Mononuclear cell (primary cell): ENCODE data around the gene NEGR1. TPM values are rescaled to one million over a fixed set of nuclear protein-coding genes. Genes with fewer than 3 reads are reported as not detected.

Experiments used
- H3K27me3 ChIP-seq: 2 replicates; pipeline ENCODE4 v1.6.0; 2011; ENCODE audit warnings: low read length, control low read depth; ENCODE audit not compliant: insufficient read depth
- H3K4me1 ChIP-seq: 2 replicates; pipeline ENCODE4 v1.5.1; 2011; ENCODE audit warnings: mild to moderate bottlenecking, low read length, control low read depth; ENCODE audit not compliant: insufficient read depth
- H3K4me3 ChIP-seq: 2 replicates; pipeline ENCODE4 v1.5.1; 2011; ENCODE audit warnings: mild to moderate bottlenecking, low read length, moderate library complexity
- H3K9me3 ChIP-seq: 2 replicates; pipeline ENCODE4 v1.5.1; 2011; ENCODE audit warnings: low read depth, mild to moderate bottlenecking, control low read depth, low read length
- total RNA-seq: library from RNA; depleted of rRNA; stranded (reverse); fragments of >200 nt; gene quantifications from one replicate; pipeline ENCODE4 v1.2.3, GENCODE V29; 2012

Gene NEGR1
- total RNA-seq, 1 donor = 0.31 TPM

DNA sequence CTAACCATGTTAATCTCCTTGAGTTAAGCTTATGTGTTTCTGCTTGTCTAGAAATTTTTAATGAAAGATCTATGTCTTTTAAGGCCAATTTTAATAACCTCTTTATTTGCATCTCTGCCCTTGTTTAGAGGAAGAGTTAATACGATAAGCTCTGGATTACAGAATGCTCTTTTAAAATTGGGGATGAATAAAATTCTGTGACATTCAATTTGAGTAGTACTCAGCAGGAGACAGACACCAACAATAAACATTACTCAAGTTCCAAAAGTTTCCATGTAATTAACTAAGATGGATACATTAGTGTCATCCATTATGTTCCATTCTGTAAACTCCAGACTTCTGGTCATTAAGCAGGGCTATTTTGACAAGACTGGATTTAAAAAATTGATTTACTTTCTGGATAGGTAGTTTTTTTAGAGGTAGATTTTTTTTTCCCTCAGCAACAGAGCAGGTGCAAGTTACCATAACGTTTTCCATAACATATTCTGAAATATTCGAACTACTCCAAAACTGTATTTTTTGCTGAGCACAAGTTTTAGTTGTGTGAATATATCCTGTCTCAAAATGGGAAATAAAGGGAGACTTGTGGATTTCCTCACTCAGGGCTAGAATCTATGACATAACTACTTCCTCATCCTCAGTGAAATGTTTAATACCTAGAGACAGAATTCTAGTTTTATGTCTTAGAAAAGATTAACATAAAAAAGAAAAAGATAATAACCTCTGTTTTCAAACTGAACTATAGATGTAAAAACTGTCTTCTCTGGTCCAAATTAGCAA, 221.7 kb downstream of the NEGR1 start:
- H3K9me3 ChIP-seq = no peaks in the 10 kb centered on the region
- no peak overlapping the region for H3K4me3 ChIP-seq
- H3K4me1 ChIP-seq = peaks cover 3% of the 10 kb centered on the region
- H3K27me3 ChIP-seq = no peaks in the 10 kb centered on the region

DNA sequence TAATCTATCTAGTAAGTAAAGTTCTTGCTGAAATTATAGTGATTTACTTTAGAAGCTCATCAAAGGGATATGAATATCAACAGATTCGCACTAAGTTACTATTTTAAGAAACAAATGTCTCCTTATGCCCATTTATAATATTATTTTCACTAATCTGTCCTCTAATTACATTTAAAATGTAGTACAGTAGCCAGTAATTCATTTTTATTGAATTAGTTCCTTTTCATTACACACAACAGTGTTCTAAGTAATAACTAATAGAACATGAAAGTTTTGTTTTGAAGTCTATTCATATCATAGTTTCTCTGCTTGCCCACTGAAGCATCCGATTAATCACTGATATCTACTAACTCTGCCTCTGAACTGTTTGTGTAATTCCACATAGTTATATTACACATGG, 225.8 kb downstream of the NEGR1 start:
- Histone ChIP-seq H3K4me3 (no peak overlapping the region), H3K4me1 (no peaks in the 10 kb centered on the region), H3K9me3 (no peaks in the 10 kb centered on the region), H3K27me3 (no peaks in the 10 kb centered on the region)

DNA sequence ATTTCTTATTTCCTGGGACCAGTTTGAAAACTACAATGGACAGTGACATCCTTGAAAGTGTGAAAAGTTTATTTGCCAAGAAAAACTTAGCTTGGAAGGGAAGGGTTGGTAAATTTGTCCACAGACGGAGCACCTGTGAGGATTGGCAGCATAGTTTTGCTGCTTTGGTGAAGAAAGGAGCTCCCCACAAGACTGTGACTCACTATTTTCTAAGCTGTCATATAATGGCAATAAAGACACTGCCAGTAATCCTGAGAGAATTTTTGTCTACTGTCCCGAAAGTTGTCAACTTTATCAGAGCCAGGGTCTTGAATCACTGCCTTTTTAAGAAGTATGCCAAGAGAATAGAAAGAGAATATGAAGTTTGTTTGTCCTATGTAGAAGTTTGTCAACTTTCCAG, 230.8 kb downstream of the NEGR1 start:
- H3K9me3 ChIP-seq = no peaks in the 10 kb centered on the region

DNA sequence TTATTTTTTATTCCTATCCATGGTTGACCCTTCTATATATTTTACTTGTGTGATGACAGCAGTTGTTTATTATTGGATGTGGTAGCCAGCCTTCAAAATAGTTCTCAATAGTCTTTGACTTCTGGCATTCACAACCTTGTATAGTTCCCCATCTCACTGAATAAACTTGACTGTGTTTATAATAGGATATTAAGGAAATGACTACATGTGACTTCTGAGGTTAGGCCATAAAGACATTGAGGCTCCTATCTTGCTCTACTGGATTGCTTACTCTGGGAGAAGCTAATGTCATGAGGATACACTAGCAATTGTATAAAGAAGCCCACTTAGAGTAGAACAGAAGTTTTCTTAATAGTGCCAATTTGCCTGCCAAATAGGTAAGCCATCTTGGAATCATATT, 231.8 kb downstream of the NEGR1 start:
- no peaks in the 10 kb centered on the region for H3K9me3 ChIP-seq
- H3K4me1 ChIP-seq = no peaks in the 10 kb centered on the region
- no peak overlapping the region for H3K4me3 ChIP-seq
- H3K27me3 ChIP-seq = no peaks in the 10 kb centered on the region

More for the DNA sequence above, 230.8 kb downstream of the NEGR1 start:
- no peak overlapping the region for H3K4me3 ChIP-seq
- H3K4me1 ChIP-seq = no peaks in the 10 kb centered on the region
- H3K27me3 ChIP-seq = no peaks in the 10 kb centered on the region

DNA sequence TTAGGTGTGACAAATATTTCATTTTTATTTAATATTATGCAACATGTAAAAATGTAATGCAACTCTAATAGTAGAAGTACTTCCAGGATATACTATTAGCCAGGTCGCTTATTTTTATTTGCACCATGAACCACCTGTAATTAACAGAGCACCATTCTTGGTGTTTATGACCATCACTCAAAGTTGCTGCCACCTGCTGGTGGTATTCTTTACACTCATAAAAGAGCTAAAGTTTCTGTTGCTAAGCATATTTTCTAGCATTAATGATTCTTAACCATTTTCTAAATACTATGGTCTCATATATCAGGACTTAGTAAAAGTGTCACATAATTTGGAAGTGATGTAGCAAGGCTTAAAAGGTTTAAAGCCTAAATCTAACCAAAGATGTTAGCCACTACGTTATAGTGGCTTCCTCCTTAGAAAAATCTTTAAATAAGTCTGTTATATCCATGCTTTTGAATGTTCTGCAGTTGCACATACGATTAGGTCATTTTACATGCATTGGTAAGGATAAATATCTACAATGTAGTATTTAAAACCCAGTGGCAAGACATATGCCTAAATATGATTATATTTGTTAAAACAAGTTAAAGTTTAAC, 244.5 kb downstream of the NEGR1 start:
- no peaks in the 10 kb centered on the region for H3K27me3 ChIP-seq

DNA sequence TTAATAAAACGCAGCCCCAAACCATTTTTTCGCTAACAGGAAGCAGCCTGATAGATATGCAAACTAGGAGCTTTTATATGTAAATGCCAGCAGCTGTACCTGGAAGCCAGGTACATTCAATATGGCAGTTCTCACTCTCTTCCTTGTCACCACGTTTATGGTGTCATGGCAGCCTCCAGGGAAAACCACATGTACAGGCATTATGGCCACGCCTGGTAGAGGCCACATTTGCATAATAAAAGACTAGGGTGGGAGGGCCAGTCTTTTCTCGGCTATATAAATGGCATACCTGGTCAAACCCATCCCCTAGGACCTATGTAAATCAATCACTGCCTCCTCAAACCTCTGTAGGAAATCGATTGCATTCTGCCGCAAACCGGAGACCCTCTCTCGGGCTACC, 247.5 kb downstream of the NEGR1 start:
- Histone ChIP-seq H3K4me3 (no peak overlapping the region), H3K9me3 (no peaks in the 10 kb centered on the region), H3K27me3 (no peaks in the 10 kb centered on the region), H3K4me1 (no peaks in the 10 kb centered on the region)

More for the DNA sequence above, 244.5 kb downstream of the NEGR1 start:
- H3K4me3 ChIP-seq = no peak overlapping the region
- H3K9me3 ChIP-seq = no peaks in the 10 kb centered on the region
- H3K4me1 ChIP-seq = no peaks in the 10 kb centered on the region

DNA sequence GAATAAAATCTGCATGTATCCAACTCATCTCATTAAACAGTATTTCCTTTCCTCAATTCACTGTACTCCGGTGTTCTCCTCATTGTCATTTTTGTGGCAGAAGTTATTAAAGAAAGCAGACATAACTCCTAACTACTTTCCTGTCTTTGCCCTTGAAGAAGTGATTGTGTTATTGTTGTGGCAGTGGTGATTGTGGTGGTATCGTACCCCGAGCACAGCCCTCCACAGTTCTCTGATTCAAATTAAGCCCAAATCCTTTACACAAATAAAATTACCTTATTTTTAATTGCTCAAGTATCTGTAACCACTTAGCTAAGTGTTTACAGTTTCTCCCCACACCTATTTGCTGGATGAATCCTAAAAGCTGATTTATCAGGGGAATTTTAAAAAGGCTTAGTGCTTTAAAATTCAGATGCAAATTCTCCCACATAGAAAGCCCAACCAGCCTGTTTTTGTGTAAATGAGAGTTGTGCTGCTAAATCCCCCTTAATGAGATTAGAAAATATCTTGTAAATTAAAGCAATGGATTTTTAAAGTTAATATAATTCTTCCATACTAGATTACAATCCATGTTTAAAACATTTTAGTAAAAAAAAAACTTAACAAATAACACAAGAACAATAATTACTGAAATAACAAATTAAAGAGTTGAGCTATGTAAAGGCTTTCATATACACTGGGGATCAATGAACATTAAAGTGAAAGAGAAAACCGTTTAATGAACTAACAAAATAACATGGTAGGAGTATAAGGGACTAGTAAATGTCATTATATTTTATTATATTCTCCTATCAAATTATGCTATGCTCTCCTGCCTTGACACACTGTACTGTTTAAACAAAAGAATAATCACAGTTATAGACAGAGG, 259.0 kb downstream of the NEGR1 start:
- H3K4me1 ChIP-seq = no peaks in the 10 kb centered on the region
- no peak overlapping the region for H3K4me3 ChIP-seq
- H3K27me3 ChIP-seq = no peaks in the 10 kb centered on the region
- no peaks in the 10 kb centered on the region for H3K9me3 ChIP-seq

DNA sequence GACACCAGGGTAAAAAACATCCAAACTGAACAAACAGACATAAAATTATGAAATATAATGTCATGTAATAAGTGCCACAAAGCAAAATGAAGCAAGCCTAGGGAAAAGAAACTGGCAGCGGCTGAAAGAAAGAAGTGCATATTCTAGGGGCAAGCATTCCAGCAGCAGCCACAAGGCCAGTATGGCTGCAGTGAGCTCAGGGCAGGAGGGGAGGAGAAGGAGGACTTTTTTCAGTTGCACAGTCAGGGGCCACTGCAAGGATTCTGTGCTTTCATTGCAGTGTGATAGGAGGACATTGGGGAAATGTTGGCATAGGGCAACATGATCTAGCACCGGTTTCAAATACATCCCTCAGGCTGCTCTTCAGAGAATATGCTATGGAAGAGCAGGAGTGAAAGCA, 263.8 kb downstream of the NEGR1 start:
- no peaks in the 10 kb centered on the region for H3K9me3 ChIP-seq
- H3K4me1 ChIP-seq = no peaks in the 10 kb centered on the region
- no peak overlapping the region for H3K4me3 ChIP-seq
- H3K27me3 ChIP-seq = no peaks in the 10 kb centered on the region

DNA sequence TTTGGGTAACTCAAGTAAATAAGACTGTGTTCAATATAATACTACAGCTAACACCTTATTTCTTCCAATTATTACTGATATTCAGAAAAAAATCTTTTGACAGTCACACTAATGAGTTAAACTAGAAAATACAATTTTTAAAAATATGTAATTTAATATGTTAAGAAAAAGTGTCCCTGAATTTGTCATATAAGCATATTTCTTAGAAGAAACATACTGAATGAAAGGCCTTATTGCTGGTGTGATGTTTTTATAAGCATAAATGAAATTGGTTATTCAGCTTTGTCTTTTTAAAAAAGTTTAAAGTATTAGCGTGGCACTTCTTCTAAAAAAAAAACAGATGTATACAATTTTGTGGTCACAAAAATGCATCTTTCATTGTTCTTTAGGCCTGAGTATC, 267.3 kb downstream of the NEGR1 start:
- Histone ChIP-seq H3K27me3 (no peaks in the 10 kb centered on the region), H3K4me3 (no peak overlapping the region), H3K4me1 (no peaks in the 10 kb centered on the region), H3K9me3 (no peaks in the 10 kb centered on the region)

DNA sequence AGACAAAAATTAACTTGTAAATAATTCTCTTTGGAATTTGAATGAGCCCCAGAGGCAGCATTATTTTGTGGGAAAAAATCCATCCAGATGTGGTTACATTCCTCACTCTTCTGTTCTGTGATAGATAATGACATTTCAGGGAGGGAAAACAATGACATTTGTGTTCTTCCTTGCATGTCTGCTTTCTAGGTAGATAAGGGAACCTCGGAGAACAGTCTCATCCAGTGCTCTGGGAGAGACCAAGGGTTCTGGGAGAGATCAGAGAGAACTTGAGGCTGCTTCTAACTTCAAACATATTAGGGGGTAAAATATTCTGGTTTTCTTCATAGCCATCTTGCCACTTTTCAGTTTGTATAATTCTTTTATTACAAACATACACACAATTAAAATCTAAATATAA, 269.2 kb downstream of the NEGR1 start:
- no peaks in the 10 kb centered on the region for H3K4me1 ChIP-seq
- no peak overlapping the region for H3K4me3 ChIP-seq
- no peaks in the 10 kb centered on the region for H3K9me3 ChIP-seq
- no peaks in the 10 kb centered on the region for H3K27me3 ChIP-seq

DNA sequence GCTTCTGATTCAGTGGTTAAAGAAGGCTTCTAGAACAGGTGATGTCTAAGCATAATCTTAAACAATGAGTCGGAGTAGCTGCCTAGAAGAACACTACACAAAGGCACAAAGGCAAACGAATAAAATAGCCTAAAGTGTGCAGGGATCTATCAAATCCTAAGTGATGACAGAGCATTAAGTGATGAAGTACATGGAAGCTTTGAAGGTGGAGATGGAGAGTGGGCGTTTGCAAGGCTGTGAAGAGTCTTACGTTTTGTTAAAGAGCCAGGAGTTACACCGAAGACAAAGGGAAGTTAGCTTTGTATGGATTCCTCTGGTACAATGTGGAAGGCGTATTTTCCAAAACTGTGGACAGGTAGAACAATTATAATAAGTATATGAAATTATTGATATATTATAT, 270.6 kb downstream of the NEGR1 start:
- no peak overlapping the region for H3K4me3 ChIP-seq
- H3K9me3 ChIP-seq = no peaks in the 10 kb centered on the region
- H3K4me1 ChIP-seq = no peaks in the 10 kb centered on the region
- H3K27me3 ChIP-seq = no peaks in the 10 kb centered on the region

DNA sequence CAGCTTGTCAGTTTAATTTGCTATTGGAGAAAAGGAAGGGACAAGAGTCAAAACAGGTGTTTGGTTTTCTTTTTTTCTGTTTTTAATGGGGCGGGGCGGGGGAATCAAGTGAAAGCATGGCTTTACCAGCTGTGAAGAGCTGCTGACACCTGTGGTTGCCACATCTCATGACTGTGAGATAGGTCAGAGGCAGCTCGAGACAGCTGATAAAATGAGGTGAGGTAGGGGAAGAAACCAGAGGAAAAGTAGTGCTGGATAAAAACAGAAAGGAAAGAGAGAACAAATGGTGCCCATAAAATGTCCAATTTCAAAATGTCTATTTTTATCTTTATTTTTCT, 272.3 kb downstream of the NEGR1 start:
- H3K4me3 ChIP-seq = no peak overlapping the region
- no peaks in the 10 kb centered on the region for H3K4me1 ChIP-seq
- H3K9me3 ChIP-seq = no peaks in the 10 kb centered on the region
- no peaks in the 10 kb centered on the region for H3K27me3 ChIP-seq

DNA sequence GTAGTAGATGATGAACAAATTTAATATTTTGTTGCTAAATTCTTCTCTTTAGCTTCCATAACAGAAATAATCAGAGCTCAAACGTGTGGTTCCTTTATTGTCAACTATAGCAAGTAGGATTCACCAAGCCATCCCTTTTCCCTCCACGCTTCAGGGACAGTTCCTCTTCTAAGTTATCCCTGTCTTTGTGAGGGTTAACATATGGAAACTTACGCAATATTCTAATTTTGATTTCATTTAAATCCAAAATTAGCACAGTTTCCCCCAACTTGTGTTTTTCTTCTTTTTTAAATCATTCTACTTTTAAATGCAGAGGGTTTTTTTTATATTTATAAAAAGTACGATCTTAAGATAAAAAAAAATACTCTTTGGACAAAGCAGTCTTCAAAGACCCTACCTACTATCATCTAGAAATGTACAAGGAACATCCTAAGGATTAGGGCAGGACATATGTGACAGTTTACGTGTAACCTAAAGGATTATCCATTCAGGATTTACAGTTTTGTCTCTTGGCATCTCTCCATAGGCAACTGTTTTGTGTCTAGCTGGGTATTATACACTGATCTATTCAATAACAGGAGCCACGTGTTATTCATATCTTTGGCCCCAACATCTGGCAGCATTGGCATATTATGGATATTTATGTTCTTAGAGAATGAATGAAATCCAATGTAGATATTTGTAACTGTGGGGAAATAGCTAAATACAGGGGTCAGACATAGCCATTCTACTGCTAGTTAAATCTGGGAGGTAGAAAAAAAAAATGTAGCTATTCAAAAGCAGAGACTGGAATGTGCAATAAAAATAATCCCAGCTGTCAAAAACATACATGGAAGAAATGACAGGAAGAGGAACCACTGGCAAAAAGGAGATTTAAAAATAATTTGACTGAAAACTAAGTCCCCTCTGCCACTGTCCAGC, 272.9 kb downstream of the NEGR1 start:
- Histone ChIP-seq H3K4me1 (no peaks in the 10 kb centered on the region), H3K27me3 (no peaks in the 10 kb centered on the region), H3K9me3 (no peaks in the 10 kb centered on the region), H3K4me3 (no peak overlapping the region)

DNA sequence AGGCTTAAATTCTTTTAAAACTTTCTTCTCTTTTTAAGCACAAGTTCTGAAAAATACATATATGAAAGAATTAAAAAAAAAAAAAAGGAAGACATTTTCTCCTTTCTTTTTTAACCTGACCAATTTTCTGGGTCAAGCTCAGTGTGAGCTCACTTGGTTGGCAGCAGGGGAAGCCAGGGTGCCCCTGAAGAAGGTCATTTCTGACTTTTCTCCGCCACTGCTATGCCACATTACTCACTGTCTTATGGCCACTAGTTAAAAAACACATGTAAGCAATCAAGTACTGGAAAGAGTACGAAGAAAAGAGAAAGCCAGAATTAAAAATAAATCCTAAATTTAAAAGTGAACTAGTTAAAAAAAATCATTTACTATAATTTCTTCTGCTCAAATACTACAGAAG, 275.0 kb downstream of the NEGR1 start:
- no peaks in the 10 kb centered on the region for H3K9me3 ChIP-seq
- H3K4me1 ChIP-seq = no peaks in the 10 kb centered on the region
- no peak overlapping the region for H3K4me3 ChIP-seq
- H3K27me3 ChIP-seq = no peaks in the 10 kb centered on the region
